Spleen (tissue), 7 donors: Measurements from ENCODE around the gene PIAS1.

Experiments used
- POLR2A ChIP-seq, 3 donors: fragments of 450-650 bp; IDR thresholded peaks; one replicate each; pipeline ENCODE4 v1.5.1; 2017; ENCODE audit warnings: antibody characterized with exemption in 3 of 3, mild to moderate bottlenecking in 1 of 3
- TF ChIP-seq, protein P1 (sequence below), 11 experiments: fragments of 200-600 bp in 7 of 11; fragments of 450-650 bp in 4 of 11; sonication (generic) in 4 of 11; IDR thresholded peaks in 8 of 11; conservative IDR thresholded peaks in 3 of 11; 1 replicate in 7 of 11; 2 replicates in 4 of 11; pipeline versions ENCODE4 v1.4.0 to v1.8.0; 2016 to 2021; ENCODE audit warnings: antibody characterized with exemption in 11 of 11, inconsistent platforms in 4 of 11, mild to moderate bottlenecking in 1 of 11
- donor health status: DM: no; HTN: no; CAD: no; lungs with moderate emphysema.
- donor health status: DM: no; HTN: no; CAD: no.
- donor health status: DM: no; HTN: no; CAD: no.

DNA sequence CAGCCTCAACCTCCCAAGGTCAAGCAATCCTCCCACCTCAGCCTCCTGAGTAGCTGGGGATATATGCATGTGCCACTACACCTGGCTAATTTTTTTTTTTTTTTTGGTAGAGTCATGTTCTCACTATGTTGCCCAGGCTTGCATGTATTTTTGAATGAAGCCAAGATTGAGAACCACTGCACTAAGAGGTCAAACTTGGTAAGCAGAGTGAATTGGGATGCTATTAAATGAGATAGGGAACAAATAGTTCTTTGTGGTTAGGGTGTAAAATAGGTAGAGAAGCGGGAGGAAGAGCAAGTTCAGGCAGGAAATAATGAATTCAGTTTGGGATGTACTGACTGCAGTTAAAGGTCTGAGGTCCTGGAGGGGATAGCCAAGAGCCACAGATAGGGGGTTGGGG, 39.9 kb upstream of the PIAS1 start:
- TF ChIP-seq POLR2A (IDR thresholded peaks at IDR 0.05) = no peak
- TF ChIP-seq, protein P1, sequence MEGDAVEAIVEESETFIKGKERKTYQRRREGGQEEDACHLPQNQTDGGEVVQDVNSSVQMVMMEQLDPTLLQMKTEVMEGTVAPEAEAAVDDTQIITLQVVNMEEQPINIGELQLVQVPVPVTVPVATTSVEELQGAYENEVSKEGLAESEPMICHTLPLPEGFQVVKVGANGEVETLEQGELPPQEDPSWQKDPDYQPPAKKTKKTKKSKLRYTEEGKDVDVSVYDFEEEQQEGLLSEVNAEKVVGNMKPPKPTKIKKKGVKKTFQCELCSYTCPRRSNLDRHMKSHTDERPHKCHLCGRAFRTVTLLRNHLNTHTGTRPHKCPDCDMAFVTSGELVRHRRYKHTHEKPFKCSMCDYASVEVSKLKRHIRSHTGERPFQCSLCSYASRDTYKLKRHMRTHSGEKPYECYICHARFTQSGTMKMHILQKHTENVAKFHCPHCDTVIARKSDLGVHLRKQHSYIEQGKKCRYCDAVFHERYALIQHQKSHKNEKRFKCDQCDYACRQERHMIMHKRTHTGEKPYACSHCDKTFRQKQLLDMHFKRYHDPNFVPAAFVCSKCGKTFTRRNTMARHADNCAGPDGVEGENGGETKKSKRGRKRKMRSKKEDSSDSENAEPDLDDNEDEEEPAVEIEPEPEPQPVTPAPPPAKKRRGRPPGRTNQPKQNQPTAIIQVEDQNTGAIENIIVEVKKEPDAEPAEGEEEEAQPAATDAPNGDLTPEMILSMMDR (IDR thresholded peaks at IDR 0.05 in 8 of 11, conservative IDR thresholded peaks at IDR 0.05 in 3 of 11) = no peak
